GM18502 (cell line): ENCODE measurements around the gene LCN2.

Experiments used
- ATAC-seq: cut with Tn5 transposase; IDR thresholded peaks from one replicate; pipeline ENCODE4 v1.9.1; 2021; ENCODE audit warnings: mild to moderate bottlenecking; ENCODE audit not compliant: unreplicated experiment, poor library complexity

Gene LCN2

DNA sequence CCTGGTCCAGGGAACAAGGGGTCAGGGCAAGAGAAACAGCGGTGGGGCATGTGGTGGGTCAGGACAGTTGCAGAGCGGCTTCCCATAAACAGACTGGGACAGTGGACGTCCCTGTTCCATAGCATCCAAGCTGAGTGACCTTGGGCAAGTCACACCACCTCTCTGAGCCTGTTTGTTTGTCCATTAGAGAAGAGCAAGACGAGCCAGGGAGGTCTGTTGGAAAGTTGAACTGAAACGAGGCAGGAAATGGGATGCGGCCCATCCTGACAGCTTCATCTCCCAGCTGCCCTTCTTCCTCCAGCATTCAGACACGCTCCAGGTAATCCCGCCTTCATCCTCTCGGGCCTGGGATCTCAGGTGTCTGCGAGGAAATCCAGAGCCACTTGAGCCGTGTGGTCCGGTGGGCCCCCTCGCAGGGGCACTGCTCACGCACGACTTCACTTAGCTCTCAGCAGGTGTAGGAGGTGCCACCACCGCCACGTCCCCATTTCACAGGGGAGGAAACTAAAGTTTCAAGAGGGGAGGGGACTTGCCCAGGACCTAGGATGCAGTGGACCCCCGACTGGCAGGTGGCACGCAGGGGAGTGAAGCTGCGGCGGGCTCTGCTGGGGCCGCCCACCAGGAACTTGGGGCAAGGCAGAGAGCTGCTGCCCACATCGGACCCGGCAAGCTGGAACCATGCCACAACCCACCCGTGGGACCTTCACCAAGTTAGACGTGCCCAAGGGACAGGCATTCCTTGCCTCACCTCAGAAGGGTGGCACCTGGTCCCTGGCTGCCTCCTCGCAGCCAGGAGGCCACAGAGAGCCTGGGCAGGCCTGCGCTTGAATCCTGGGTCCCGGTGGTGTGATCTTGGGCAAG lies 34.7 kb upstream of the LCN2 start:
- no peak for ATAC-seq

DNA sequence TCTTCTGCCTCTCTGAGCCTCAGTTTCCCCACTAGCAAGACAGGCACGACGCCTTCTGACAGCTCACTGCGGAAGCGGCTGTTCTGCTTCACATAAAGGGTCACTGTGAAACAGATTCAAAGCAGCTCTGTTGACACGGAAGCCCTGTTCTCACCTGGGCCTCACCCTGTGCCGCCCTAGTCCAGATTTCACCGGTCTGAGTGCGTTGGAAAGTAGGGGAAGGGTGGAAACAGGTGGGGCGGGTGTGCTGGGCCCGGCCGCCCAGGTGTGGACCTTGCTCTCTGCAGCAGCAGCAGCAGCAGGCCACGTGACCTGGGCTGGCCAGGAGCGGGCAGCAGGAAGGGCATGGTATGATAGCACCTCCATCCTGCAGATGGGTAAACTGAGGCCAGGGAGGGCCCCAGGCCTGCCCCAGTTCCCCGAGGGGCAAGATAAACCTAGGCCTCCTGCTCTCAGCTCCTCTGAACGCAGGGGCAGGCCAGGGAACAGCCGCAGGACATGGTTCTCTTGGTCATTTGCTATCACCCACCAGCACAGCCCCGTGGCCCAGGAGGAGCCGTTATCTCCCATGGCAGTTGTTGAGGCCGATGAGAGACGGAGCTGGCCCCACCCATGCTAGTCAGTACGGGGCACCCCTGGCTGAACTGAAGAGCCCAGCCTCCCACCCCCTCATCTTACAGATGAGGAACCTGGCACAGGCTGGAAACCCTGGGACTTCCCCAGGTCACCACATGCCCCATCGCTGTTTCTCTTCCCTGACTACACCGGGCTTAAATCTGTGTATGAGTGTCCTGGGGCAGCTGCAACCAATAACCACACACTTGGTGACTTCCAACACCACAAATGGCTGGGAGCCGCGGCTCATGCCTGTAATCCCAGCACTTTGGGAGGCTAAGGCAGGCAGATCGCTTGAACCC lies 33.8 kb upstream of the LCN2 start:
- ATAC-seq = peak; percentile 49

DNA sequence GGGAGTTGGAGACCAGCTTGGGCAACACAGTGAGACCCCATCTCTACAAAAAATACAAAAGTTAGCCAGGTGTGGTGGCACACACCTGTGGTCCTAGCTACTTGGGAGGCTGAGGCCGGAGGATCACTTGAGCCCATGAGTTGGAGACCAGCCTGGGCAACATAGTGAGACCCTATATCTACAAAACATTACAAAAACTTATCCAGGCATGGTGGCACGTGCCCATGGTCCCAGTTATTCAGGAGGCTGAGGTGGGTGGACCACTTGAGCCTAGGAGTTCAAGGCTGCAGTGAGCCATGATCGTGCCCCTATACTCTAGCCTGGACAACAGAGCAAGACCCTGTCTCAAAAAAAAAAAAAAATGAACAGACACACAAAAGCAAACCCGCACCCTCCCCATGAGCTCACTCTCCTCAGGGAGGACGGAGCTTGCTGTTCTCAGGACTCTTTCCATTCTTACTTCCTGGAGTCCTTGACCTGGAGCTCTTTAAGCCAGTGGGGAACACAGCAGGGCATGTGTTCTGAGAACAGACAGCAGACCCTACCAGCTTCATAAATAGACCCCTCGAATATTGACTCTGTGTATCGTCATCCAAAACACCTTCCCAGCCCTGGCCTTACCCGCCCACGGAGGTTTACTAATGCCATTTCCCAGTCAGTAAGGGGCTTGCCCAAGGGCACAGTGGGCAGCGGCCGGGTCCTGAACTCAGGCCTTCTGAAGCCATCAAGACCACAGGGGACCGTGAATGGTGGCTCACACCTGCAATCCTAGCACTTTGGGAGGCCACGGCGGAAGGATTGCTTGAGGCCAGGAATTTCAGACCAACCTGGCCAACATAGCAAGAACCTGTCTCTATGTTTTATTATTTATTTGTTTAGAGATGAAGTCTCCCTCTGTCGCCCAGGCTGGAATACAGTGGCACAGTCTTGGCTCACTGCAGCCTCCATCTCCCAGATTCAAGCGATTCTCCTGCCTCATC lies 32.9 kb upstream of the LCN2 start:
- no peak for ATAC-seq

DNA sequence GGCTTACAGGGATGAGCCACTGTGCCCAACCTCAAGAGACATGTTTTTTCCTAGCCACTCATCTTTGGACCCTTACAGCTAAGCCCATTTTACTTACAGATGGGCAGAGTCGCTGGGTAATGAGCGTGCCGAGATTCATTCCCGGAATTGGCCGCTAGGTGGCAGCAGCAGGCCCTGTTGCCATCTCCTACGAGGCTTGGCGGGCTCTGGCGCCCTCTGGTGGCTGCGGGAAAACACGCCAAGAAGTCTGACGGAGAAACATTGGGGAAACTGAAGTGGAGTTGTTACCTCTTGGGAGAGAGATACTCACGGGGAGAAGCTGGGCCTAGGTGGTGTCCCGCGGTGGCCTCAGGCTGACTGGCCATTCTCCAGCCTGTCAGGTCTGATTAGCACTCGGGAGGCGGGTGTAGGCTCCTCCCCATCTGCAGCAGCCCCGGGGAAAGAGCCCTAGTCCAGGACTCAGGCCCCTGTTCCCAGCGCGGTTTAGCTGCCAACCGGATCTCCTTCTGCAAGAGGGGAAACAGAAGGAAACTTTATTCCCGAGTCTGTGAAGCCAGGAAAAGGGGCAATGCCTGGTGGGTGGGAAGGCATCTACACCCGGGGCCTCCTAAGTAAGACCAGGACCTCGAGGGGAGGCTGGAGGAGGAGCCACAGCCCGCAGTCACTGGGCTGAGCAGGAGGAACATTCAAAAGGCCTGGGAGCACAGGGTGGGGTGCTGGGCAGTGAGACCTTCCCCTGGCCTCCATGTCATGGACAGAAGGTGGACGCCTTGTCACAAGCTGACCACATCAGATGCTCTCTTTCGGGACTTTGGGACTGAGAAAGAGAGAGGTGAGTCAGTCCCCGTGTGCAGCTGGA lies 31.4 kb upstream of the LCN2 start:
- ATAC-seq = no peak

DNA sequence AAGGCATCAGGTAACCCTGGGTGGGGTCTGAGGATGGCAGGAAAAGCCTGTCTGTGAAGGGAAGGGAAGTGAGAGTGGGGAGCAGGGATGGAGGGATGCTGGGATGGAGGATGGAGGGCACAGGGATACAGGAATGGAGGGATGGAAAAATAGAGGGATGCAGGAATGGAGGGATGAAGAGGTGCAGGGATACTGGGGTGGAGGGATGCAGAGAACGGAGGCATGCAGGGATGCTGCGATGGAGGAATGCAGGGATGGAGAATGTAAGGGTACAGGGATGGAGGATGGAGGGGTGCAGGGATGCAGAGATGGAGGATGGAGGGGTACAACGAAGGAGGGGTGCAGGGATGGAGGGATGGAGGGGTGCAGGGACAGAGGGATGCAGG lies 30.8 kb upstream of the LCN2 start:
- ATAC-seq = no peak

DNA sequence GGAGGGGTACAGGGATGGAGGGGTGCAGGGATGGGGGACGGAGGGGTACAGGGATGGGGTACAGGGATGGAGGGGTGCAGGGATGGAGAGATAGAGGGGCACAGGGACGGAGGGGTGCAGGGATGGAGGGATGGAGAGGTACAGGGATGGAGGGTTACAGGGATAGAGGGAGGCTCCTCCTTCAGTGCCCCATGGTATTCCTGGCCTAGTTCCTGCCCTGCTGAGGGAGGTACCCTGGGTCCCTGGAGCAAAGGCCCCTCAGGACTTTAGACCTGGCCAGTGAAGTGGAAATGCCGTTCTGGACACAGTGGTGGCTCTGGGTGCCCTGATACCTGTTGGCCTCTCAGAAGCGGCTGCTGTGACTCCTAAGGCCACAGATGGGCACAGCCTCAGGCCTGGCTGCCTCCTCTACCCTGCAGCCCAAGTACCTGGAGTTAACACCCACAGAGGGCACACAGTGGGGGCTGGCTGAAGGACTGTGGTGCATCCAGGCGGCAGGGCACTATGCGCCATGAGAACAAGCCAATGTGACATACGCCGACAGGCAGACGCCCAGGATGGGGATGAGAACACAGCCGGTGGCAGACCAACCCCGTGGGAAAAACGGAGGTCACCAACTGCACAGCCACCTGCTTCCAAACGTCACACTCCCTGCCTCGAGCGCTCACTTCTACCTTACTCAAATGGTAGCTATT lies 30.1 kb upstream of the LCN2 start:
- ATAC-seq = no peak

DNA sequence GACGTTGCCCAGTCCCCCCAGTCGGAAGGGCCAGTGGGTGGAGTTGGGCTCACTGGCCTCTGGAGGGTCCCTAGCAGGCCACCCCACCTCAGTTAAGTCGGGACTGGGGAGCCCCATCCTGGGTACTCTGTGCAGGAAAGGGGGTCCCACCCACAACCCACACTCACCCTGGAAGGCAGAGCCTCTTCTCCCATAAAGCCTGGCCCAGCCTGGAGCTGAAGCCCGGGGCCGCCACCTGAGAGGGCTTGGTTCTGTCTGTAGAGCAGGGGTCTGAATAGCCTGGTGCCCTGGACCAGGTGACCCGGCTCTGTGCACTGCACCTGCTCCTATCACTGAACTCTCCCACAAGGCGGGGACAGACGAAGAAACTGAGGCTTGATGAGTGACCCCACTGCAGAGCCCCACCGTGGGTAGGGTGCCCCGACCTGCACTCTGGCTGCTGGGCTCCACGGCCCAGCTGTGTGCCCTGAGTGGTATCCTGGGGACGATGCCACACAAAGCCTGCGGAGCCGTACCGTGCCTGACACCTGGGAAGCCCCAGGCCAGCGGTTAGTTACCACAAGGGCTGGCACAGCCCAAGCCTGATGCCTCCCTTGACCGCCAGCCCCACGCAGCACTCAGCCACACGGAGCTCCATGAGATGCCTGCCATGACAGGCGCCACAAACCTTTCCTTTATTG lies 29.1 kb upstream of the LCN2 start:
- no peak for ATAC-seq

DNA sequence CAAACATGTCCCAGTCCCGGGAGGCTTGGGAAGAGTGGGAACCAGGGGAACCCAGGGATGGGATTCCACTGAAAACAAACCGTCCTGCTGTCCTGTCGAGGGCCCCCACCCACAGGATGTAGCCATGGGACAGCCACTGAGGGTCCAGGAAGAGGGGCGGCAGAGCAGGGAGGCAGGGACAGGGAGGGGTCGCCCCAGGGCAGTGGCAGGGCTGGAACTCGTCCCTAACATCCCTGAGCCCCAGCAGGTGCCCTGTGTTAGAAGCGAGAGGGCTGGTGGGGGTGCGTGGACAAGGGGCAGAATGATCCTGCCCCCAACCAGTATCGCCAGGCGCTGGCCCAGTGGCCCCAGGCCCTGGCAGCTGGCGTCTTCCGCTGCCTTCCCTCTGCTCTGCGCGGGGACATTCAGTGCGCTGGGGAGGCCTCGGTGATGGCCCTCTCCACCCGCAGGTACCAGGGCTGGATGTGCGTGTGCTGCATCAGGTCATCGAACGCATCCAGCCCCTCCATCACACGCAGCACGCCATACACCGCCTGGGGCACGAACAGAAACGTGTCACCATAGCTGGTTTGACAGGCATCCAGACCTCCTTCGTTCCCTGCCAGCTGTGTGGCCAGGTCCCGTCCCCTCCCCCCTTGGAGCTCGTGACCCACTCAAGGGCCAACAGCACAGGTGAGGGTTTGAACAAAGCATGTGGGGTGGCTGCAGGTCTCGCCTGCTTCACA lies 28.4 kb upstream of the LCN2 start:
- no peak for ATAC-seq

DNA sequence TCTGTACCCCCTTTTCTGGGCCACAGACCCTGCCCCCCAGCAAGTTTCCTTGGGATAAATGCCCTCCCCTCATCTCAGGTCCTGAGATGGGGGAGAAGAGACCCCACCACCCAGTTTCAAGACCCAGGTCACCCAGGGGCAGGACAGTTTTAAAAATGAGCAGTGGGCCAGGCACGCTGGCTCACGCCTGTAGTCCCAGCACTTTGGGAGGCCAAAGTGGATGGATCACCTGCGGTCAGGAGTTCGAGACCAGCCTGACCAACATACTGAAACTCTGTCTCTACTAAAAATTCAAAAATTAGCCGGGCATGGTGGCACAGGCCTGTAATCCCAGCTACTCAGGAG lies 27.8 kb upstream of the LCN2 start:
- no peak for ATAC-seq

DNA sequence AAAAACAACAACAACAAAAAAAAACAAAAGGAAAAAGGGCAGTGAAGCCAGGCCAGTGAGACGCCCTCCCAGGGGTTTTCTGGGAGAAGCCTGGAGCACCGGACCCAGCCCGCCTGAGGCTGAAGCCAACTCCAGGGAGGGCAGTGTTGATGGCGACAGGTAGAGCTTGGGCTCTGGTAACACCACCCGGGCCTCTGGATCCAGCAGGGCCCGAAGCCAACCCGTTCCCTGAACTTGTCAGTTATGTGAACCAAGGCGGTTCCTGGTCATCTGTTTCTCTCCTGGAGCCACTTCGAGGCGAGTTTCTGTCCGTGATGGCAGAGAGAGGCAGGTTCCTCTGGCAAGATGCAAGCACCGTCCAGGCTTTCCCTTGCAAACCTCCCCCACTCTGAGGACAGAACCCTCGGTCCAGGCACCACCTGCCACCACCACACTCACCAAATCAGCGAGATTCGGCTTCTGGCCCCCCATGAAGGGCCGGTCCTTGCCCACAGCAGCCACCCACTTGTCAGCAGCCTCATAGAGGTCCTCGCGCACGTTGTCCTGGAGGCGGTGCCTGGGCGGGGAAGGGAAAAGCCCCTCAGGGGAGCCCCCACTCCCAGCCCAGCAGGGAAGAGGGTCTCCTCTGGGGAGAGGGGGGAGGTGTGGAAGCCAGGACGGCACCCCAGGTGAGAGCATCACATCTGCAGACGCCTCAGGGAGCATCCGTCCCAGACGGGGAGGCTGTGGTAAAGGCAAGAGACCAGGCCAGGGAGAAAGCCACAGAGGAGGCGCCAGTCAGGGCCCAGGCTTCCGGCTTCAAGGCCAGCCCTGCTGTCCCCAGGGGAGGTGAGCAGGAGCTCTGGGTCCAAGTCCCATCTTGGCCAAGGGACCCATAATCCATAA lies 27.1 kb upstream of the LCN2 start:
- no peak for ATAC-seq

DNA sequence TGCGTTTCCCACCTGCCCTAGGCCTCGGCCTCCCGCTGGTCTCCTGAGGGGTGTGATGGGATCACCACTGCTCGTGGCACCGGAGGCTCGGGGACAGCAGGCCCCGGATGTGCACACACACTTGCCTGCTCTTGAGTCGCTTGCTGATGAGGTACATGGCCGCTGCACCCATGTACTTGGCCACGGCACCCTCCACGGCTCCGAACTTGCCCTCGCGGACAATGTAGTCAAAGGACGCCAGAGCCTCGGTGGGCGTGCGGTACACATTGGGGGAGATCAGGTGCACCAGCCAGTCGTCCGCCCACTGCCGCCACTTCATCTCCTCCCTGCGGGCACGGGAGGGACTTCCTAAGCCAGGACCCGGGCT lies 26.5 kb upstream of the LCN2 start:
- ATAC-seq = no peak

DNA sequence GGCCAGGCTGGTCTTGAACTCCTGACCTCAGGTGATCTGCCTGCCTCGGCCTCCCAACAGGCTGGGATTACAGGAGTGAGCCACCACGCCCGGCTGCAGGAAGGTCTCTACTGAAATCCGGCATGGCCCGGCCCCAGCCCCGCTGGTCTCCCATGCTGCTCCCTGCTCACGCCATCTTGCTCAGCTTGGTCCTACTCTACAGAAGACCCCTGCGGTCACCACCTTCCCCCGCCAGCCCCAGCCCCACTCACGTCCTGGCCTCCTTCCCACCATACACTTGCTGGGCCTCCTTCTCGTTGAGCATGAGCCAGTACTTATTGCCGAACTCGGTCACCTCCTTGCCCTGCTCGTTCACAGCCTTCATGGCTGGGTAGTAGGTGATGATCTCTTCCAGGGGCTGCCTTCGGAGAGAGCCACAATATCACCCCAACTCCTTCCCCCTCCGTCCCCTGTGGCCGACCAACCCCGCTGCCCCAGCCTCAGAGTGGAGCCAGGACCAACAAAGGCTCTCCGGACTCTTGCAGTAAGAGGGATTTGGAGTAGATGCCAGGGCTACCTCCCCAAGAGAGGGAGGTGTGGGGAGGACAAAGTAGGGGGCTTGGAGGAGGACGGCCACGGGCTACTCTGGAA lies 25.7 kb upstream of the LCN2 start:
- ATAC-seq = no peak

DNA sequence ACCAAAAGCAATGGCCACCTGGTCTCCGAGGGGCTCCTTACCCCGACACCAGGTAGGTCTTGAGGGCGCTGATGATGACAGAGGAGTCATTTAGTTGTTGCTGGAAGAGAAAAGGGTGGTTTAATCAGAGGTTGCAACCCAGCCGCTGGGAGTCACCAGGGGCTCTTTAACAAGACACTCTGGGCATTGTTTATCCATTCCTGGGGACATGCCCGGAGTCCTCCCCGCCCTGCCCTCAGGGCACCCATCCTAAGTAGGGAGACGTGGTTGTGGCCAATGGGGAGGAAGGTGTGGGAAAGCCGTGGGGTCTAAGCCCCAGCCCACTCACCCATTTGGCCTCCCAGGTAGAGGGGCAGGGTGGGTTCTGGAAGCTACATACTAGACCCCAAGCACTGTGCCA lies 24.8 kb upstream of the LCN2 start:
- no peak for ATAC-seq

DNA sequence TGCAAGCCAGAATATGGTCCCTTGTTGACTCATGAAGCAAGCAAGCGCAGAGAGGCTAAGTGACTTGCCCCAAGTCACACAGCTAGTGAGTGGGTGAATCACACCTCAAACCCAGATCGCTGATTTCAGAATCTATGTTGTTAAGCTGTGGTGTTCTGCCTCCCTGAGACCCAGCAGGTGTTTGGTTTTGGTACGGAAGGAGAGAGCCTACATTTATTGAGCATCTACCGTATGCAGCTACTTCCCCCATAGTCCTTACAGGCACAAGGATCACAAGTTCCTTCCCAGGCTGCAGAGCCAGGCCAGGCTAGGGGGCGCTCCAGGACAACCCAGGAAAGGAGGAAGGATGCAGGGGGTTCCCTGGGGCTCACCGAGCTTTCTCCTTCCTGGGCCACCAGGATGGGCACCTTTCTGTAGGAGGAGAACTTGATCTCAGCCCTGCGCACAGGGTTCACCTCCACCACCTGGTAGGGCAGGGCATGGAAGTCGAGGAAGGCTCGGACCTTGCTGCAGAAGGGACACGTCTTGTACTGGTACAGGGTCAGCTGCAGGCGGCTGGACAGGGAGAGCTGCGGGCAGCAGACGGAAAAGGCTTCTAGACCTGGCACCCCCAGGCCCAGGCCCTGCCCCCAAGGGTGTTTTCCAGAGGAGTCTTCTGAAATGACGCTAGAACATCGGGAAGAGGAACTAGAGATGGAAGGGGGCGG lies 24.2 kb upstream of the LCN2 start:
- ATAC-seq = no peak

DNA sequence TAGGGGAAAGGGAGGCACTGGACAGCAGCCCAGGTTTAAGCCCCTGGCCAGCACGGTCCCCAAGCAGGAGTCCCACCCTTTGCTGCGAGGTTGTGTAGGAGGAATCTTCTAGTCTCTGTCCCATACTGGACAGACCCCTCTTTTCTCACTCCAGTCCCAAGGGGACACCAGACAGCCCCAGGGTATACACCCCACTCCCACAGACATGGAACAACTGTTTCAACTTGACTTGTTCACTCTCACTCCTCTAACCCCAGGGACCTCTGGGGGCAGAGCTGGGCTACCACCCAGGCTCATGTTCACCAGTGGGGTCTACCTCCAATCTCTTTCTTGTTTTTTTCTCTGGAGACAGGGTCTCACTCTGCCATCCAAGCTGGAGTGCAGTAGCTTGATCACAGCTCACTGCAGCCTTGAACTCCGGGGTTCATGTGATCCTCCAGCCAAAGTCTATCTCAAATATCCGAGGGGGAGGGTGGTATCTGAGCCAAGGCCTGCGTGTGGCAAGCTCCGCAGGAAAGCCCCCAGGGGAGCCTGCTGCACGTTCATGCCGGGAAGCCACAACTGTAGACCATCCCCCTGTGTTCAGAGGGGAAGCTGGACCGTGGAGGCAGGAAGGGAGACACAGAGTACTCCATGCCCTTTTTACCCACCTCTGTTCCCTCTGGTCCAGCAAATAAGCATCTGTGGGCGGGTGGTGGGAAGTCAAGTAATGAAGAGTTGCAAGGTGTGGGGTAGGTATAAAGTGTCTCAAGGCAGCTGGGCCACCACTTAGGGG lies 23.5 kb upstream of the LCN2 start:
- ATAC-seq = no peak
